Measurements from ENCODE around the gene ITPK1. TPM values are rescaled to one million over a fixed set of nuclear protein-coding genes. Genes with fewer than 3 reads are reported as not detected.

Gene ITPK1
- total RNA-seq, 2 donors from 2014 or later, result 77.1 to 118 TPM

DNA sequence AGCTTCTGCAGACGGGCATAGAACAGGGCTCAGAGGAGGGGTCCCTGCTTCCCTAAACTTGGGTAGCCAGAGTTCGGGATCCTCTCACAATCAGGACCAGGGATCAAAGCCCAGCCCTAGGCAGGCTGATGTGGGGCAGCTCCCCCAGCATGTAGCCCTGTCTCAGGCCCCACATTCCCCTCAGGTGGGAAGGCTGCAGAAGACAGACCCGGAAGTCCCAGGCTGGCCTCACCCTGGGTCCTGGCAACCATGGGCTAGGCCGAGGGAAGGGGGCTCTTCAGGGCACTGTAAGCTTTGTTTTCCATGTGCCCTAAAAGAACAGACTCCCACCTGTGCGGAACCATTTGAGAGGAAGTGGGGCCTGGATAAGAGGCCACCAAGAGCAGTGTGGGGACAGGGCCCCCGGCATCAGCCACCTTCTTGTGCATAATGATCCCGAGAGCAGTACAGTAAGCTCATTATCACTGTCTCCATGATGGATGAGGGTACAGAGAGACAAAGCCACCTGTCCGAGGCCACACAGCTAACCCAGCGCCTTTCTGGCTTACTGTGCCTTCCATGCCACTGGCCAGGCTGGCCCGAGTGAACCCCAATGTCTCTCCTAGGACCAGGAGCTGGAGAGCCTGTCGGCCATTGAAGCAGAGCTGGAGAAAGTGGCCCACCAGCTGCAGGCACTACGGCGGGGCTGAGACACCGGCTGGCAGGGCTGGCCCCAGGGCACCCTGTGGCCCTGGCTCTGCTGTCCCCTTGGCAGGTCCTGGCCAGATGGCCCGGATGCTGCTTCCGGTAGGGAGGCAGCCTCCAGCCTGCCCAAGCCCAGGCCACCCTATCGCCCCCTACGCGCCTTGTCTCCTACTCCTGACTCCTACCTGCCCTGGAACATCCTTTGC lies 181.3 kb downstream of the ITPK1 start:
- intact Hi-C loops (cut with DNase I), result no loop called here
- 77% methylated on average over 19 of the region's 19 CpGs for WGBS
- Histone ChIP-seq H3K9me3 (no peaks in the 10 kb centered on the region), H3K36me3 (no peaks in the 10 kb centered on the region), H3K4me1 (replicated peaks) (no peaks in the 10 kb centered on the region), H3K27me3 (replicated peaks; ENCODE audit: insufficient read depth) (no peaks in the 10 kb centered on the region), H3K27ac (no peak overlapping the region), H3K4me3 (no peak overlapping the region)
- TF ChIP-seq, protein P1, sequence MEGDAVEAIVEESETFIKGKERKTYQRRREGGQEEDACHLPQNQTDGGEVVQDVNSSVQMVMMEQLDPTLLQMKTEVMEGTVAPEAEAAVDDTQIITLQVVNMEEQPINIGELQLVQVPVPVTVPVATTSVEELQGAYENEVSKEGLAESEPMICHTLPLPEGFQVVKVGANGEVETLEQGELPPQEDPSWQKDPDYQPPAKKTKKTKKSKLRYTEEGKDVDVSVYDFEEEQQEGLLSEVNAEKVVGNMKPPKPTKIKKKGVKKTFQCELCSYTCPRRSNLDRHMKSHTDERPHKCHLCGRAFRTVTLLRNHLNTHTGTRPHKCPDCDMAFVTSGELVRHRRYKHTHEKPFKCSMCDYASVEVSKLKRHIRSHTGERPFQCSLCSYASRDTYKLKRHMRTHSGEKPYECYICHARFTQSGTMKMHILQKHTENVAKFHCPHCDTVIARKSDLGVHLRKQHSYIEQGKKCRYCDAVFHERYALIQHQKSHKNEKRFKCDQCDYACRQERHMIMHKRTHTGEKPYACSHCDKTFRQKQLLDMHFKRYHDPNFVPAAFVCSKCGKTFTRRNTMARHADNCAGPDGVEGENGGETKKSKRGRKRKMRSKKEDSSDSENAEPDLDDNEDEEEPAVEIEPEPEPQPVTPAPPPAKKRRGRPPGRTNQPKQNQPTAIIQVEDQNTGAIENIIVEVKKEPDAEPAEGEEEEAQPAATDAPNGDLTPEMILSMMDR (IDR thresholded peaks at IDR 0.05), result no peak
- no peak for TF ChIP-seq POLR2AphosphoS5 (IDR thresholded peaks at IDR 0.05)
- TF ChIP-seq POLR2A (IDR thresholded peaks at IDR 0.05), result no peak
- no peak for DNase-seq (ENCODE audit: low spot score)

DNA sequence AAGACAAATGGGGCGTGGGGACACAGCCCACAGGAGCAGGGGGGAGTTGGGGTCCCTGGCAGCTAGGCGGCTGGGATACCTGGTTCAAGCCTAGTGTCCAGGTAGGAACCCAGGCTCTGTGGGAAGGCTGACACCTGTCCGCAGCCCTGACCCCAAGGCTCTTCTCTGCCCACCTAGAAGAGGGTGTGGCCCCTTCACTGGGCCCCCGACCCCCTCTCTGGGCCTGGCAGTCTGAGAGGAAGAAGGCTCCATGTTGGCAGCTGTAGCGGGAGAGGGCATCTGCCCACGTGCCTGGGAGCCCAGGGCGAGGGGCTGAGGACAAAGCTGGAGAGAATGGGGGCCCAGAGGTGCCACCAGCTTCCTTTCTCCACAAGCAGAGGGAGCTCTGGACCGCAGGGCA lies 182.2 kb downstream of the ITPK1 start:
- Histone ChIP-seq H3K4me3 (no peak overlapping the region), H3K36me3 (no peaks in the 10 kb centered on the region), H3K9me3 (no peaks in the 10 kb centered on the region), H3K4me1 (replicated peaks) (no peaks in the 10 kb centered on the region), H3K27me3 (replicated peaks; ENCODE audit: insufficient read depth) (no peaks in the 10 kb centered on the region), H3K27ac (no peak overlapping the region)
- intact Hi-C loops (cut with DNase I), result no loop called here
- TF ChIP-seq, protein P1 (IDR thresholded peaks at IDR 0.05), result no peak
- no peak for TF ChIP-seq POLR2AphosphoS5 (IDR thresholded peaks at IDR 0.05)
- 82% methylated on average over 8 of the region's 8 CpGs for WGBS
- no peak for DNase-seq (ENCODE audit: low spot score)

GRCh38 chr14:92932448-92933395 lies 183.0 kb downstream of the ITPK1 start:
- Histone ChIP-seq H3K4me1 (replicated peaks) (no peaks in the 10 kb centered on the region), H3K9me3 (no peaks in the 10 kb centered on the region), H3K27ac (no peak overlapping the region), H3K4me3 (no peak overlapping the region), H3K36me3 (no peaks in the 10 kb centered on the region), H3K27me3 (replicated peaks; ENCODE audit: insufficient read depth) (no peaks in the 10 kb centered on the region)
- no peak for TF ChIP-seq POLR2AphosphoS5 (IDR thresholded peaks at IDR 0.05)
- WGBS, result 84% methylated on average over 35 of the region's 35 CpGs
- intact Hi-C loops (cut with DNase I), result no loop called here
- no peak for DNase-seq (ENCODE audit: low spot score)

GRCh38 chr14:92931681-92932447 lies 183.9 kb downstream of the ITPK1 start:
- Histone ChIP-seq H3K4me3 (no peak overlapping the region), H3K9me3 (no peaks in the 10 kb centered on the region), H3K27me3 (replicated peaks; ENCODE audit: insufficient read depth) (no peaks in the 10 kb centered on the region), H3K4me1 (replicated peaks) (no peaks in the 10 kb centered on the region), H3K27ac (no peak overlapping the region), H3K36me3 (no peaks in the 10 kb centered on the region)
- no peak for DNase-seq (ENCODE audit: low spot score)
- intact Hi-C loops (cut with DNase I), result no loop called here
- 85% methylated on average over 18 of the region's 18 CpGs for WGBS
- TF ChIP-seq, protein P1 (IDR thresholded peaks at IDR 0.05), result no peak
- TF ChIP-seq POLR2A (IDR thresholded peaks at IDR 0.05) (no peak), POLR2AphosphoS5 (IDR thresholded peaks at IDR 0.05) (no peak)

All from prostate gland (tissue), 2 donors.